ENCODE measurements around the gene SDC1. TPM values are rescaled to one million over a fixed set of nuclear protein-coding genes. Genes with fewer than 3 reads are reported as not detected.
A peak's percentile ranks its signal among the peaks of the same experiment; 100 is the strongest.

Gene SDC1
- total RNA-seq, 1 donor from 2014 or later = 74.3 TPM

DNA sequence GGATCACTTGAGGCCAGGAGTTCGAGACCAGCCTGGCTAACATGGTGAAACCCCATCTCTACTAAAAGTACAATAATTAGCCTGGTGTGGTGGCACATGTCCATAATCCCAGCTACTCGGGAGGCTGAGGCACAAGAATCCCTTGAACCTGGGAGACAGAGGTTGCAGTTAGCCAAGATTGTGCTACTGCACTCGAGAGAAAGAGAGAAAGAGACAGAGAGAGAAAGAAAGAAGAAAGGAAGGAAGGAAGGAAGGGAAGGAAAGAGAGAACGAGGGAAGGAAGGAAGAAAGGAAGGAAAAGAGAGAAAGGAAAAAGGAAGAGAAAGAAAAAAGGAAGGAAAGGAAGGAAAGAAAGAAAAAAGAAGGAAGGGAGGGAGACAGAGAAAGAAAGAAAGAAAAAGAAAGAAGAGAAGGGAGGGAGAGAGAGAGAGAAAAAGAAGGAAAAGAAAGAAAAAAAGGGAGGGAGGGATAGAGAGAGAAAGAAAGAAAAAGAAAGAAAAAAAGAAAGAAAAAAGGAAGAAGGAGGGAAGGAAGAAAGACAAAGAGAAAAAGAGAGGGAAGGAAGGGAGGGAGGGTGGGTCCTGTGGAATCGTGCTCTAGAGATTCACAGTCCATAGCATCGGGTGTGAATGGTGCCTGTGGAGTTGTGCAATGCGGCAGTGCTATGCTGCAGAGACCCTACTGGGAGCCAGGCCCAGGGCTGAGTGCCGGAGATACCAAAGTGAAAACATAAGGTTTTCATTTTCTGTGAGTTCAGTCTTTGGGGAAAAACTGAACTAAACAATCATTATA, 4.6 kb upstream of the SDC1 start:
- no peak overlapping the region for H3K27ac Mint-ChIP-seq (ENCODE audit: unreplicated experiment)

DNA sequence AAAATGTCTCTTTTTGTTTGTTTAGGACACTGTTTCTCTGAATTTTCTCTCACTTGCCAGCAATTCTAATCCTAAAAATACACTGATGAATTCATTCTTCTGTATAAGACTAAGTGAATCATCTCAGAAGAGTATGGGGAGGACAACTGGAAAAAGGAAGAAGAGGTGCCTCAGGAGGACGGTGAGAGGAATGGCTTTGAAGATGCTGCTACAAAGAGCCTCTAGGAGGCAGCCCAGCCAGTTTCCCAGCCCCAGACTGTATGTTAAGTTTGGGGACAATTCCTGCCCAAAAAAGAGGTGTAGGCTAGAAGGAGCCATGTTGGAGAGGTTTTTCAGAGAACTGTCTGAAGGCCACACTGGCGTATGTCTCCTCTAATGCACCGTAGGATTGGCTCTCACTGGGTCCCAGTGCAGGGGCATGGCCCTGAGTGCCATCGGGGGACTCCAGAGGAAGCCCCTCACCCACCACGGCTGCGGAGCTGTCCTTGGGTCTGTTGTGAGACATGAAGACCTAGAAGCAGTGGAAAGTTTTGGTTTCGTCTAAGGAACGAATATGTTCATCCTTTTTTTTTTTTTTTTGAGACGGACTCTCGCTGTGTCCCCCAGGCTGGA, 3.1 kb upstream of the SDC1 start:
- Histone ChIP-seq H3K27ac (ENCODE audit: low read depth, low read length) (no peak overlapping the region), H3K4me2 (ENCODE audit: low read length) (no peak overlapping the region), H3K9me3 (ENCODE audit: insufficient read depth, low read depth, low read length) (no peaks in the 10 kb centered on the region), H3K79me2 (ENCODE audit: insufficient read depth, low read length) (peaks cover 6% of the 10 kb centered on the region), H3K9ac (ENCODE audit: low read length) (no peak overlapping the region), H2AFZ (ENCODE audit: low read depth, low read length) (no peak overlapping the region), H3K4me1 (ENCODE audit: insufficient read depth, low read length) (peaks cover 11% of the 10 kb centered on the region), H3K27me3 (ENCODE audit: insufficient read depth, low read length) (no peaks in the 10 kb centered on the region), H4K20me1 (ENCODE audit: insufficient read depth, low read length) (no peaks in the 10 kb centered on the region), H3K4me3 (ENCODE audit: insufficient read depth, low read depth, low read length) (no peak overlapping the region), H3K36me3 (ENCODE audit: insufficient read depth, low read length) (no peaks in the 10 kb centered on the region)
- FAIRE-seq (no peak), DNase-seq (ENCODE audit: low read depth) (no peak)
- no peak overlapping the region for H3K27ac Mint-ChIP-seq (ENCODE audit: unreplicated experiment)
- H3K4me3 Mint-ChIP-seq (ENCODE audit: unreplicated experiment) = no peak overlapping the region
- H3K27me3 Mint-ChIP-seq (ENCODE audit: low read depth, unreplicated experiment) = peaks cover 8% of the 10 kb centered on the region
- no peaks in the 10 kb centered on the region for H3K36me3 Mint-ChIP-seq (ENCODE audit: low read depth, unreplicated experiment)
- TF ChIP-seq, protein P1, sequence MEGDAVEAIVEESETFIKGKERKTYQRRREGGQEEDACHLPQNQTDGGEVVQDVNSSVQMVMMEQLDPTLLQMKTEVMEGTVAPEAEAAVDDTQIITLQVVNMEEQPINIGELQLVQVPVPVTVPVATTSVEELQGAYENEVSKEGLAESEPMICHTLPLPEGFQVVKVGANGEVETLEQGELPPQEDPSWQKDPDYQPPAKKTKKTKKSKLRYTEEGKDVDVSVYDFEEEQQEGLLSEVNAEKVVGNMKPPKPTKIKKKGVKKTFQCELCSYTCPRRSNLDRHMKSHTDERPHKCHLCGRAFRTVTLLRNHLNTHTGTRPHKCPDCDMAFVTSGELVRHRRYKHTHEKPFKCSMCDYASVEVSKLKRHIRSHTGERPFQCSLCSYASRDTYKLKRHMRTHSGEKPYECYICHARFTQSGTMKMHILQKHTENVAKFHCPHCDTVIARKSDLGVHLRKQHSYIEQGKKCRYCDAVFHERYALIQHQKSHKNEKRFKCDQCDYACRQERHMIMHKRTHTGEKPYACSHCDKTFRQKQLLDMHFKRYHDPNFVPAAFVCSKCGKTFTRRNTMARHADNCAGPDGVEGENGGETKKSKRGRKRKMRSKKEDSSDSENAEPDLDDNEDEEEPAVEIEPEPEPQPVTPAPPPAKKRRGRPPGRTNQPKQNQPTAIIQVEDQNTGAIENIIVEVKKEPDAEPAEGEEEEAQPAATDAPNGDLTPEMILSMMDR (IDR thresholded peaks at IDR 0.05; ENCODE audit: insufficient read depth, low read depth, low read length) = no peak
- TF ChIP-seq EZH2 (IDR thresholded peaks at IDR 0.05; ENCODE audit: insufficient read depth, low read length) = no peak
- no peaks in the 10 kb centered on the region for H3K9me3 Mint-ChIP-seq (ENCODE audit: unreplicated experiment)
- H3K4me1 Mint-ChIP-seq (ENCODE audit: low read depth, unreplicated experiment) = peaks cover 10% of the 10 kb centered on the region

More for the DNA sequence above, 4.6 kb upstream of the SDC1 start:
- Histone ChIP-seq H3K4me1 (ENCODE audit: insufficient read depth, low read length) (peaks cover 10% of the 10 kb centered on the region), H3K4me3 (ENCODE audit: insufficient read depth, low read depth, low read length) (no peak overlapping the region), H4K20me1 (ENCODE audit: insufficient read depth, low read length) (no peaks in the 10 kb centered on the region), H3K79me2 (ENCODE audit: insufficient read depth, low read length) (no peaks in the 10 kb centered on the region), H3K27me3 (ENCODE audit: insufficient read depth, low read length) (no peaks in the 10 kb centered on the region), H2AFZ (ENCODE audit: low read depth, low read length) (no peak overlapping the region), H3K36me3 (ENCODE audit: insufficient read depth, low read length) (no peaks in the 10 kb centered on the region), H3K4me2 (ENCODE audit: low read length) (no peak overlapping the region), H3K27ac (ENCODE audit: low read depth, low read length) (no peak overlapping the region), H3K9me3 (ENCODE audit: insufficient read depth, low read depth, low read length) (no peaks in the 10 kb centered on the region), H3K9ac (ENCODE audit: low read length) (no peak overlapping the region)
- FAIRE-seq (no peak), DNase-seq (ENCODE audit: low read depth) (no peak)
- Mint-ChIP-seq H3K36me3 (ENCODE audit: low read depth, unreplicated experiment) (no peaks in the 10 kb centered on the region), H3K4me3 (ENCODE audit: unreplicated experiment) (no peak overlapping the region), H3K4me1 (ENCODE audit: low read depth, unreplicated experiment) (peaks cover 9% of the 10 kb centered on the region), H3K27me3 (ENCODE audit: low read depth, unreplicated experiment) (peaks cover 8% of the 10 kb centered on the region), H3K9me3 (ENCODE audit: unreplicated experiment) (no peaks in the 10 kb centered on the region)
- no peak for TF ChIP-seq EZH2 (IDR thresholded peaks at IDR 0.05; ENCODE audit: insufficient read depth, low read length)
- TF ChIP-seq, protein P1 (IDR thresholded peaks at IDR 0.05; ENCODE audit: insufficient read depth, low read depth, low read length) = no peak

DNA sequence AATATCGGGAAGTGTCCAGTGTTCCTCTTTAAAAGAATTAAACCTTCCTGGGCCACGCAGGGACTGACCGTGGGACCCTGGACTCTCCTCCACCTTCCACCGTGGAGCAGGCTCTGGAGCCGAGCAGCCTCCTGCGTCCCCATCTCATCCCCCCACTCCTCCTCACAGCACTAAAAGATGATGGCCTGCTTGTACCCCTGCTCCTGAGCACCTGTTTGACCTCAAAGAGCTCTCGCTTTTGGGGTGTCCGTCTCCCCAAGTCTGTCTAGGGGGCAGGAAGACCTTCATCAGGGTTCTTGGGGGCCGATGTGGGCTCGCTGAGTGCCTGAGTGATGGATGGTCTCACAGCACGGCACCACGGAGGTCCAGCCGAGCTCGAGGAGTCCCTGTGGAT, 1.2 kb upstream of the SDC1 start:
- no peaks in the 10 kb centered on the region for H3K36me3 Mint-ChIP-seq (ENCODE audit: low read depth, unreplicated experiment)
- H2AFZ ChIP-seq (ENCODE audit: low read depth, low read length) = peak overlapping the region; percentile 76
- FAIRE-seq (no peak), DNase-seq (ENCODE audit: low read depth) (no peak)
- H3K4me1 ChIP-seq (ENCODE audit: insufficient read depth, low read length) = peaks cover 24% of the 10 kb centered on the region
- H3K79me2 ChIP-seq (ENCODE audit: insufficient read depth, low read length) = peaks cover 19% of the 10 kb centered on the region
- no peaks in the 10 kb centered on the region for H4K20me1 ChIP-seq (ENCODE audit: insufficient read depth, low read length)
- H3K4me2 ChIP-seq (ENCODE audit: low read length) = no peak overlapping the region
- no peaks in the 10 kb centered on the region for H3K9me3 Mint-ChIP-seq (ENCODE audit: unreplicated experiment)
- peaks cover 8% of the 10 kb centered on the region for H3K27me3 Mint-ChIP-seq (ENCODE audit: low read depth, unreplicated experiment)
- H3K9ac ChIP-seq (ENCODE audit: low read length) = no peak overlapping the region
- TF ChIP-seq, protein P1 (IDR thresholded peaks at IDR 0.05; ENCODE audit: insufficient read depth, low read depth, low read length) = no peak
- no peak for TF ChIP-seq EZH2 (IDR thresholded peaks at IDR 0.05; ENCODE audit: insufficient read depth, low read length)
- H3K27me3 ChIP-seq (ENCODE audit: insufficient read depth, low read length) = no peaks in the 10 kb centered on the region
- peaks cover 17% of the 10 kb centered on the region for H3K4me1 Mint-ChIP-seq (ENCODE audit: low read depth, unreplicated experiment)
- no peak overlapping the region for H3K4me3 ChIP-seq (ENCODE audit: insufficient read depth, low read depth, low read length)
- no peak overlapping the region for H3K27ac Mint-ChIP-seq (ENCODE audit: unreplicated experiment)
- H3K36me3 ChIP-seq (ENCODE audit: insufficient read depth, low read length) = no peaks in the 10 kb centered on the region
- peak overlapping the region; percentile 75 for H3K4me3 Mint-ChIP-seq (ENCODE audit: unreplicated experiment)
- H3K27ac ChIP-seq (ENCODE audit: low read depth, low read length) = no peak overlapping the region
- no peaks in the 10 kb centered on the region for H3K9me3 ChIP-seq (ENCODE audit: insufficient read depth, low read depth, low read length)

Data from astrocyte (in vitro differentiated cells and primary cell).